Subcutaneous adipose tissue (tissue), 4 donors: ENCODE measurements around the gene USP35. TPM values are rescaled to one million over a fixed set of nuclear protein-coding genes. Genes with fewer than 3 reads are reported as not detected.

Source experiments
- total RNA-seq, 4 donors: library from RNA; depleted of rRNA; stranded (reverse); fragments of >200 nt; gene quantifications; one replicate each; pipeline ENCODE4 v1.1.0, GENCODE V29; 2016
- TF ChIP-seq, protein P1 (sequence below): fragments of 450-650 bp; IDR thresholded peaks from one replicate; pipeline ENCODE4 v1.5.1; 2016; ENCODE audit warnings: low read depth, mild to moderate bottlenecking, control low read depth, antibody characterized with exemption, moderate library complexity

The USP35 gene
- total RNA-seq, 4 donors from 2014 or later, result 6.8 to 13.2 (median 9.8) TPM

DNA sequence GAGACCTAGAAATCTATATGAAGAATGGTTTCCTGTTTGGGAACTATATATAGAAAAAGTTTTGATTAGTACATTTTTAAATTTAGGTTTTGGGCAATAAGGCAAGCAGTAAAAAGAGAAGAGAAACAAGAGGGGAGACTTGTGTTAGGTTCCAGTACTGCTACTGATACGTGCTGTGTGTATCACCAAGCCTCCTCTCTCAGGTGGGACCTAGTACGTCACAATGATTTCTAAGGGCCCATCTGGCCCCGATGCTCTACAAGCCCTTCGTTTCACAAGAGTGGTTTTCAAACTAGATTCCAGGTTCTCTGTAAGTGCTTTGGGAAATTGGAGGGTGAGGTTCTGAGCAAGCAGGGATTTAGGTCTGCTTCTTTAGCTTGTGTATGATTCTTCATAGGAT is 39.2 kb downstream of the USP35 start:
- TF ChIP-seq, protein P1, sequence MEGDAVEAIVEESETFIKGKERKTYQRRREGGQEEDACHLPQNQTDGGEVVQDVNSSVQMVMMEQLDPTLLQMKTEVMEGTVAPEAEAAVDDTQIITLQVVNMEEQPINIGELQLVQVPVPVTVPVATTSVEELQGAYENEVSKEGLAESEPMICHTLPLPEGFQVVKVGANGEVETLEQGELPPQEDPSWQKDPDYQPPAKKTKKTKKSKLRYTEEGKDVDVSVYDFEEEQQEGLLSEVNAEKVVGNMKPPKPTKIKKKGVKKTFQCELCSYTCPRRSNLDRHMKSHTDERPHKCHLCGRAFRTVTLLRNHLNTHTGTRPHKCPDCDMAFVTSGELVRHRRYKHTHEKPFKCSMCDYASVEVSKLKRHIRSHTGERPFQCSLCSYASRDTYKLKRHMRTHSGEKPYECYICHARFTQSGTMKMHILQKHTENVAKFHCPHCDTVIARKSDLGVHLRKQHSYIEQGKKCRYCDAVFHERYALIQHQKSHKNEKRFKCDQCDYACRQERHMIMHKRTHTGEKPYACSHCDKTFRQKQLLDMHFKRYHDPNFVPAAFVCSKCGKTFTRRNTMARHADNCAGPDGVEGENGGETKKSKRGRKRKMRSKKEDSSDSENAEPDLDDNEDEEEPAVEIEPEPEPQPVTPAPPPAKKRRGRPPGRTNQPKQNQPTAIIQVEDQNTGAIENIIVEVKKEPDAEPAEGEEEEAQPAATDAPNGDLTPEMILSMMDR, result no peak

DNA sequence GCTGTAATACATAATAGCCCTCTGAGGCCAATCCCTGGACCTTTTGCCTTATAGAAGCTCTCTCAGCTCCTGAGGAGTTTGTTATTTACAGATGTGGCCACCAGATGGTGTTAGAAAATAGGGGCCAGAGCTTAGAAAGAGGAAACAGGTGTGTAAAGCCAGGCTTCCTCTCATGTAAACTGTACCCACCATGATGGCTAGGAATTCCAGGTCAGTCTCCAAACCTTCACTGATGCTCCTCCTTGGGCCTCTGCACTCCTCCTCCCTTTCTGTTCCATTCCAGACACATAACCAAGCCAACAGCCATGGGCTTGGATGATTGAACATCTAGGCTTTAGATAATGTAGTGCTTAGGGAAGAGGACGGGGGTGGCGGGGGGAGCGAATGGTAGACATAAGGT is 39.7 kb downstream of the USP35 start:
- TF ChIP-seq, protein P1, result no peak

DNA sequence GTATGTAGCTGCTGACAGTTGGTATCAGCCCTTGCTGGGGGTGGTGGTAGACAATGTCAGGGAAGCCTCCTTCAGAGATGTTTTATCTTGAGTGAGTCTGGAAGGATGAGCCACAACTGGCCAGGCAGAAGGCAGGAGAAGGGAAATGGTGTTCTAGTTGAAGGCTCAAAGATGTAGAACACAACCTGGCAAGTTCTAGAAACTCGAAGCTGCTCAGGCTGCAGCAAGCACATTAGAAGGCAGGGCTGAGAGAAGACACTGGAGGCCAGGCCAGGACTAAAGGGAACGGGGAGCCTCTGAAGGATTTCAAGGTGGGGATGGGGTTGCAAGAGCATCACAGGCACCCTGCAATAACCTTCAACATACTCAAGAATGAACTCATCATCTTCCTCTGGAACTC is 40.4 kb downstream of the USP35 start:
- TF ChIP-seq, protein P1, result no peak

DNA sequence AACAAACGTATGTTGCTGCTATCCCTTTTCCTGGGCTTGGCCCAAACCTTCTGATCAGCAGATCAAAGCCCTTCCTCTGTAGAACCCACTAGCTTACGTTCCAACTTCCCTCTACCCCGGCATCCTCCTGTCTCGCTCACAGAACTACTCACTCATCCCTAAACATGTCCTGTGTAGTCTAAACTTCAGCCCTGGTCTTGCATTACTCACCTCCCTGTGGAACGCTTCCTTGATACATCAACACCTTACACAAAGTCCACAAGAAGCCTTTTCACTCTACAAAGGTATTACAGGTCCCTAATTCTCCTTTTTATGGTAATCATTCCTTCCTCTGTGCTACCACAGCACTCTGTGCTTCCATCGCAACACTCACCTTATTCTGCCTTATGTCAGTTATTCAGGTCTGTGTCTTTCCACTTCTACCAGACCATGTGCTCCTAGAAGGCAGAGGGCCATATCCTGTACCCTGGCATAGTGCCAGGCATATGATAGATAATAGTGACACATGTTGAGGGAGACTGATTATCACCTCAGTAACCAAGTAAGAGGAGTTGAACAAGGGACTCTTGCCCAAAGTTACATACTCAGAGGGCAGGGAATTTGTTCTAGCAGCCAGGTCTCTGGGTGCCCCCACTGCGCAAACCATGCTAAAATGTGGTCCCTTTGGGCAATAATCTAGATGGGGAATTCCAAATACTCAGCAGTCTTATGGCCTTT is 41.6 kb downstream of the USP35 start:
- TF ChIP-seq, protein P1, result no peak

DNA sequence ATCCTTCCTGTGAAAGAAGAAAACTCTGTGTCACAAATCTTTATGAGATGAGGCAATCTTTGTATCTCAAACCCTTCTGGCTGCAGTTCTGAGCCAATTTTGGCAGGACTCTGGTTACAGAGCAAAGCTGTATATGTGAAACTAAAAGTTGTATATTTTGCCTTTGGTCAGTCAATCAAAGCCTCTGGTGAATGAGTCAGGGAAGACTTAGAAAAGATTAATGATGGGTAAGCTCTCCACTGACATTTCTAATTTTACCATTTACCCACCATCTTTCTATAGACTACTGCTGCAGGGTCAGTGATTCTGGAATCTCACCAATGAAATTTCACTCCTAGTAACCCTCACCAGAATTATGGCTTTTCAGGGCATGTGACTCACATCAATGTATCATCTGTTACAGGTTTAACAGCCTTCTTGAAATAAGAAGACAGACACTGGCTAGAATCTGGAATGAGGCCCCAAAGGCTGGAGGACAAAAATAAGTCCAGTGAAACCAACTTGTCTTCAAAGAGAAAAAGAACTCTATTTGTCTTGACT is 43.3 kb downstream of the USP35 start:
- TF ChIP-seq, protein P1, result no peak

DNA sequence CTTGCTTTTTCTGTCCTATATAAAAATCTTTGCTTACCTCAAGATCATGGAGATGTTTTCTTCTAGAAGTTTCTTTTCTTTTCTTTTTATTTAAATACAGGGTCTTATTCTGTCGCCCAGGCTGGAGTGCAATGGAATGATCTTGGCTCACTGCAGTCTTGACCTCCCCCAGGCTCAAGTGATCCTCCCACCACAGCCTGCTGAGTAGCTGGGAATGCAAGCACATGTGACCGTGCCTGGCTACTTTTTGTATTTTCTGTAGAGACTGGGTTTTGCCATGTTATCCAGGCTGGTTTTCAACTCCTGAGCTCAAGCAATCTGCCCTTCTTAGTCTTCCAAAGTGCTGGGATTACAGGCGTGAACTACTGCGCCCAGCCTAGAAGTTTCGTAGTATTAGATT is 45.3 kb downstream of the USP35 start:
- TF ChIP-seq, protein P1, result no peak

DNA sequence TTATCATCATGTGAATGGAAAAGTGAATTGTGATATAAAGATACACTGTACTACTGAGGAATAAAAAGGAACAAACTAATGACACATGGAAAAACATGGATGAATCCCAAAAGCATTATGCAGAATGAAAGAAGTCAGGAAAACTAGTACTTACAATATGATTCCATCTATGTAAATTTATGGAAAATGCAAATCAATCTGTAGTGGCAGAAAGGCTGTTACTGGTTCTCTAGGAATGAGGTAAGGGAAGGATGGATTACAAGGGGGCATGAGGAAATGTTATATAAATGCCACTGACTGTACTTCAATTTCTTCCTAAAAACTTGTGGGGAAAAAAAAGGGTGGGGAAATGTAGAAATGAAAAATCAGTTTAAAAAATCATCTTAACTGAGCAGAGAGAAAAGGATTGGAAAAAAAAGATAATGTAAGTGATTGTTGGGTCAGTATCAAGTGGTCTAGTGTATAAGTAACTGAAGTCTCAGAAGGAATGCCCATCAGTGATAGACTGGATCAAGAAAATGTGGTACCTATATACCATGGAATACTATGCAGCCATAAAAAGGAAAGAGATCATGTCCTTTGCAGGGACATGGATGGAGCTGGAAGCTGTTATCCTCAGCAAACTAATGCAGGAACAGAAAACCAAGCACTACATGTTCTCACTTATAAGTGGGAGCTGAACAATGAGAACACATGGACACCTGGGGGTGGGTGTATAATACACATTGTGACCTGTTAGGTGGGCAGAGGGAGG is 48.8 kb downstream of the USP35 start:
- TF ChIP-seq, protein P1, result no peak
